HG02763 (cell line): ENCODE data around the gene EMILIN3.

Experiments
- ATAC-seq: cut with Tn5 transposase; IDR thresholded peaks from one replicate; pipeline ENCODE4 v1.9.1; 2021; ENCODE audit warnings: mild to moderate bottlenecking, moderate library complexity; ENCODE audit not compliant: unreplicated experiment

Gene EMILIN3

GRCh38 chr20:41365777-41366545 is 657 bp downstream of the EMILIN3 start:
- no peak for ATAC-seq

GRCh38 chr20:41364967-41365765 is 1.5 kb downstream of the EMILIN3 start:
- ATAC-seq = no peak

- no peak for ATAC-seq
Measured at GRCh38 chr20:41364236-41364855, 2.3 kb downstream of the EMILIN3 start.

- ATAC-seq = no peak
Measured at GRCh38 chr20:41363601-41364000, 3.0 kb downstream of the EMILIN3 start.

GRCh38 chr20:41362748-41363140 is 3.9 kb downstream of the EMILIN3 start:
- ATAC-seq = no peak

- ATAC-seq = no peak
Measured at GRCh38 chr20:41361757-41362747, 4.6 kb downstream of the EMILIN3 start.

GRCh38 chr20:41360831-41361756 is 5.5 kb downstream of the EMILIN3 start:
- no peak for ATAC-seq

GRCh38 chr20:41359541-41360011 is 7.0 kb downstream of the EMILIN3 start:
- ATAC-seq = no peak

GRCh38 chr20:41358717-41359116 is 7.9 kb downstream of the EMILIN3 start:
- ATAC-seq = no peak

- no peak for ATAC-seq
Measured at GRCh38 chr20:41358230-41358629, 8.4 kb downstream of the EMILIN3 start.

GRCh38 chr20:41357424-41358163 is 9.0 kb downstream of the EMILIN3 start:
- no peak for ATAC-seq

GRCh38 chr20:41356951-41357350 is 9.7 kb downstream of the EMILIN3 start:
- ATAC-seq = no peak

GRCh38 chr20:41355598-41356203 is 10.9 kb downstream of the EMILIN3 start:
- no peak for ATAC-seq

- no peak for ATAC-seq
Measured at GRCh38 chr20:41355192-41355591, 11.4 kb downstream of the EMILIN3 start.

GRCh38 chr20:41353530-41353929 is 13.1 kb downstream of the EMILIN3 start:
- no peak for ATAC-seq

- no peak for ATAC-seq
Measured at GRCh38 chr20:41352666-41353065, 14.0 kb downstream of the EMILIN3 start.

- ATAC-seq = no peak
Measured at GRCh38 chr20:41352106-41352505, 14.5 kb downstream of the EMILIN3 start.

GRCh38 chr20:41350408-41350962 is 16.1 kb downstream of the EMILIN3 start:
- ATAC-seq = no peak
